ENCODE results near the gene IL1RAP.

- TF ChIP-seq CTCF (IDR thresholded peaks at IDR 0.05) = no peak
- no peak for TF ChIP-seq POLR2A (IDR thresholded peaks at IDR 0.05)
Measured at GRCh38 chr3:190677001-190677400, 163.1 kb downstream of the IL1RAP start.
